Medulla oblongata (tissue), 1 donor: ENCODE measurements around the gene KIAA1217.

Experiments used
- DNase-seq: peaks from one replicate; pipeline ENCODE4 v3.0.0-alpha.2; 2015; ENCODE audit errors: extremely low spot score

KIAA1217 gene

GRCh38 chr10:24247841-24248240, 38.9 kb downstream of the KIAA1217 start:
- no peak for DNase-seq

- no peak for DNase-seq
These were observed 41.0 kb downstream of the KIAA1217 start for GRCh38 chr10:24249829-24250415.

- no peak for DNase-seq
These were observed 42.6 kb downstream of the KIAA1217 start for GRCh38 chr10:24251547-24251946.

- DNase-seq = no peak
These were observed 45.2 kb downstream of the KIAA1217 start for GRCh38 chr10:24254180-24254579.

- DNase-seq = no peak
These were observed 46.4 kb downstream of the KIAA1217 start for GRCh38 chr10:24255115-24255880.

- DNase-seq = no peak
These were observed 47.0 kb downstream of the KIAA1217 start for GRCh38 chr10:24255881-24256311.

GRCh38 chr10:24256619-24257107, 47.7 kb downstream of the KIAA1217 start:
- DNase-seq = no peak

- no peak for DNase-seq
These were observed 48.6 kb downstream of the KIAA1217 start for GRCh38 chr10:24257588-24257987.

GRCh38 chr10:24259365-24260130, 50.6 kb downstream of the KIAA1217 start:
- DNase-seq = no peak

GRCh38 chr10:24261627-24262026, 52.7 kb downstream of the KIAA1217 start:
- DNase-seq = no peak

- no peak for DNase-seq
These were observed 54.1 kb downstream of the KIAA1217 start for GRCh38 chr10:24262929-24263590.

- no peak for DNase-seq
These were observed 60.5 kb downstream of the KIAA1217 start for GRCh38 chr10:24269476-24269875.

- no peak for DNase-seq
These were observed 63.4 kb downstream of the KIAA1217 start for GRCh38 chr10:24272374-24272773.

GRCh38 chr10:24277277-24277676, 68.3 kb downstream of the KIAA1217 start:
- no peak for DNase-seq

- no peak for DNase-seq
These were observed 68.8 kb downstream of the KIAA1217 start for GRCh38 chr10:24277771-24278170.

GRCh38 chr10:24278176-24278889, 69.4 kb downstream of the KIAA1217 start:
- no peak for DNase-seq

- no peak for DNase-seq
These were observed 70.2 kb downstream of the KIAA1217 start for GRCh38 chr10:24279166-24279565.

- no peak for DNase-seq
These were observed 78.7 kb downstream of the KIAA1217 start for GRCh38 chr10:24287559-24288195.

GRCh38 chr10:24288581-24288980, 79.6 kb downstream of the KIAA1217 start:
- DNase-seq = no peak

- DNase-seq = no peak
These were observed 80.3 kb downstream of the KIAA1217 start for GRCh38 chr10:24289235-24289634.
